ENCODE results near the gene CALHM3. TPM values are rescaled to one million over a fixed set of nuclear protein-coding genes. Genes with fewer than 3 reads are reported as not detected.

CALHM3 gene
- total RNA-seq, 1 experiment from 2014 or later = not detected

- DNase-seq (ENCODE audit: low spot score) = no peak
- in situ Hi-C loops (cut with HindIII; ENCODE audit: low sequenced_read_pairs) = no loop called here
Observed at GRCh38 chr10:103480521-103480920, 1.5 kb upstream of the CALHM3 start.

DNA sequence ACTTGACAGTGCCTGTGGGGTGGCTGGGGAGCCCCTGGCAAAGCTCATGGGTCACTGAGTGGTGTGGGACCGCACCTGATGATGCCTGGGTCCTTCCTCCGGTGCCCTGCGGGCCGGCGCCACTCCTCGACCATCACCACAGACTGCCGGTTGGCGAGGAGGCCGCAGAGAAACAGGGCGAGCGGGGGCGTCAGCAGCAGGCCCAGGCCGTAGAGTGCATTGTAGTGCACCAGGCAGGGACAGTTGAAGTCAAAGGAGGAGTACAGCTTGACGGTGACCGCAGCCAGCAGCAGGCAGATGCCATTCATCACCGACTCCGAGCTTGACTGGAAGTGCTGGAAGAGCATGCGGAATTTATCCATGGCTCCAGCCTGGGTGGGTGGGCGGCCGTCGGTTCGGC is 369 bp downstream of the CALHM3 start:
- DNase-seq (ENCODE audit: low spot score) = no peak
- in situ Hi-C loops (cut with HindIII; ENCODE audit: low sequenced_read_pairs) = no loop called here

DNA sequence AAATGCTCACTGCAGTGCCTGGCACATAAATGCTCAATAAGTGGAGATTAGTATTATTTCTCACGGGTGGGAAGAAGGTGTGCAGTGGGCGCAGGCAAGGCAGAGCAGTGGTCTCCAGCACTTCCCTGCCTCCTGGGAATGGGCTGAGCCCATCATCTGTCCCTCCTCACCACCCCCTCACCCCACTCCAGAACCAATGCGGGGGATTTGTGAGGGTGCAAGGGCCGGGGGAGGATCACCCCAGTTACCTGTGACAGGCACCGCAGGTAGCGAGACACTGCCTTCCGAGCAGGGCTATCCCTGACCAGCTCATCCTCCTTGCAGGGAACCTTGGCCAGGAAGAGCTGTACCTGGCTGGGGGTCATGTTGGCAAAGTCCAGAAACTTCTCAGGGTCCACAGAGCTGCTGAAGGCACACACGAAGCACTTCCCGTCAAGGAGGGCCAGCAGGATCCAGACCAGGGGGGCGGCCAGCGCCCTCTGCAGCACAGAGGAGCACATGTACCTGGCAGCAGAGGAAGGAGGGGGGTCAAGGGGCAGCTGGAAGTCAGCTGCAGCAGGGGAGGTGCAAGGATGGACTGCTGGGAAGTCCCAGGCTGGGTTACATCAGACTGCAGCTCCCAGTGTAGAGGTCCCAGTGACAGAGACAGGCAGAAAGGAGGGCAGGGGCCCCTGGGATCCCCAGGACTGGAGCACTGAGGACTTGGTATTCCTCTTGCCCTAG is 2.8 kb downstream of the CALHM3 start:
- in situ Hi-C loops (cut with HindIII; ENCODE audit: low sequenced_read_pairs) = no loop called here
- no peak for DNase-seq (ENCODE audit: low spot score)

DNA sequence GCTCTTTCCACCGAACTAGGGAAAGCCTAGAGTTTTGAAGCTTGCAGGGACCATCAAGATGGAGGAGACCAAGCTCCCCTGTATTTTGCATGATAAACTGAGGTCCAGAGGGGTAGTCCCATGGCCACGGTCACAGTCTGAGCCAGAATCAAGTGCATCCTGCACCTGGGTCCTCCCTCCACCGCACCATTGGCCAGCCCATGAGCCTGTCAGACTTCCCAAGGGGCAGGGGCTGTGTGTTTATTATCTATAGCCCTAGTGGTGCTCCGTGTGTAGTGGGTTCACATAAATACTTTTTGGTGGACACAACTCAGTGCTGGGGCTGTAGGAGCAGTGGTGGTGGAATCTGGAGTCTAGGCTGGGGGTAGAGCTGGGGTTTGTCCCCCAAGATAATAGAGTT is 3.6 kb downstream of the CALHM3 start:
- in situ Hi-C loops (cut with HindIII; ENCODE audit: low sequenced_read_pairs) = no loop called here
- DNase-seq (ENCODE audit: low spot score) = no peak

GRCh38 chr10:103474077-103474476 is 5.0 kb downstream of the CALHM3 start:
- DNase-seq (ENCODE audit: low spot score) = no peak
- in situ Hi-C loops (cut with HindIII; ENCODE audit: low sequenced_read_pairs) = no loop called here

DNA sequence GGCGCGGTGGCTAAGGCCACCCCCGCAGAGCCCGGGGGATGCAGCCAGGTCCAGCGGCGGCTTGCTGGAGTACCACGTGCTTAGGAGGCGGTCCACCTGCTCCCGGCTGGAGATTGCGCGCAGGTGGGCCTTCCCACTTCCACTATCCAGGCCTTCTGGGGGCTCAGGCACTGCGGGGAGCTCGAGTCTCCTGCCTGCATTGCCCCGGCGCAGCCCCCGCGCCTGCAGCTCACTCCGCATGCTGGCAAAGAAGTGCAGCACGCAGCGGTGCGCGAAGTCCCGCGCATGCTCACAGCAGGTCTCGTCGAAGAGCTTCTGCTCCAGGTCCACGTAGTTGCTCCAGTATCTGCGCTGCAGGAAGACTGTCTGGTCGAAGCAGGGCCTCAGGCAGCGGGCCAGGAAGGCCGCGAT is 5.8 kb downstream of the CALHM3 start:
- peak; percentile 34 for DNase-seq (ENCODE audit: low spot score)

GRCh38 chr10:103472005-103472404 is 7.0 kb downstream of the CALHM3 start:
- no peak for DNase-seq (ENCODE audit: low spot score)
- in situ Hi-C loops (cut with HindIII; ENCODE audit: low sequenced_read_pairs) = no loop called here

More for the DNA sequence above, 5.8 kb downstream of the CALHM3 start:
- in situ Hi-C loops (cut with HindIII; ENCODE audit: low sequenced_read_pairs) = no loop called here

DNA sequence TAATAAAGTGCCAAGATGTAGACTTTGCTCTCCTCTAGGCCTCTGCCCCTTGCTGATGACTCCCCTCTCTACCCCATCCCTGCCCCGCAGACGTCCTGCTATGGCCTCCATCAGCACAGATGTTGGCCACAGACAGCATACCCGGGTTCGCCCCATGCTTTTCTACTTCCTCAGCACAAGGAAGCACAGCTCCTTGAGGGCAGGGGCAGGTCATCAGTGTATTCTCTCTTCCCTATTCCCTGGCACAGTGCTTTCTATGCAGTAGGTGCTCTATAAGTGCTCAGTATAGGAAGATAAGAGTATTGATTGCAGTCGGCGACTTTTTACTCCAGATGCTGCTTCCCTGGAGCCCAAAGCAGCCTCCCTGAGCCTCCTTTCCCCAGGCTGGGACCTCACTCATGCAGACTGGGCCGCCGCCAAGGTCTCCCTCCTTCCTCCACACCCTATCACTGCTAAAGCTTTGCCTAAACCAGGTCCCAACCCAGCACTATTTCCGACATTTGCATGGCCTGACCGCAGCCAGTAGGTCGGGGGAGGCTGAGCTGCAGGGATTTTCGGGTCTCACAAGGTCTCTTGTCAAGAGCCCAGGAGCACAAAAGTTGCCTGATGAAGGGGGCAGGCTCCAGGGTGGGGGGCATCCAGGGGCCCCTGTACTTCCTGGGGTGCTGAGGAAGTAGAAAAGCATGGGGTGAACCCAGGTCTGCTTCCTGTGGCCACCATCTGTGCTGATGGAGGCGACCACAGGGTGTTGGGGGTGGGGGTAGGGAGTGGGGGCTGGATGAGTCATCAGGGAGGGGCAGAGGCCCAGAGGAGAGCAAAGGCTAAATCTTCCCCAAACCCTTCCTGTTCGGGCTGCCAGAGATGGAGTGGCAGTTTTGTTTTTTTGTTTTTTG is 8.0 kb downstream of the CALHM3 start:
- in situ Hi-C loops (cut with HindIII; ENCODE audit: low sequenced_read_pairs) = no loop called here
- no peak for DNase-seq (ENCODE audit: low spot score)

DNA sequence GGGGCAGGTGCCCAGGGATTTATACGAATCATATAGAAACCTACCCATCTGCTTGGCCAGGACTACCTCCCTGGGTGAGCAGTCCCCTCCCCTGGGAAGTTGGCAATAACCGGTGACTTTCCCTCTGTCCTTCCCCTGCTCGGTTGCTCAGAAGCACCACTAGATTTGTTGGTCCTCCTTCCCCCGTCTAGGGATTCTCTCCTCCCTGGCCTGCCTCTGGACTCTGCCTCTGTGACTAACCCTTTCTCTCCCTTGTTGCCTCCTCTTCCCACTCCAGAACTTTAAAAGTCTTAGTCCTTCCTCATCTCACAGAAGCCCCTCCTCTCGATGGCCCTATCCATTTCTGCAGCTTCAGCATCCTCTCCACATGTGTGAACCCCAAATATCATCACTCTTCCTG is 9.8 kb downstream of the CALHM3 start:
- in situ Hi-C loops (cut with HindIII; ENCODE audit: low sequenced_read_pairs) = no loop called here

GRCh38 chr10:103467406-103467805 is 11.6 kb downstream of the CALHM3 start:
- in situ Hi-C loops (cut with HindIII; ENCODE audit: low sequenced_read_pairs) = no loop called here
- no peak for DNase-seq (ENCODE audit: low spot score)

More for the DNA sequence above, 9.8 kb downstream of the CALHM3 start:
- DNase-seq (ENCODE audit: low spot score) = no peak

DNA sequence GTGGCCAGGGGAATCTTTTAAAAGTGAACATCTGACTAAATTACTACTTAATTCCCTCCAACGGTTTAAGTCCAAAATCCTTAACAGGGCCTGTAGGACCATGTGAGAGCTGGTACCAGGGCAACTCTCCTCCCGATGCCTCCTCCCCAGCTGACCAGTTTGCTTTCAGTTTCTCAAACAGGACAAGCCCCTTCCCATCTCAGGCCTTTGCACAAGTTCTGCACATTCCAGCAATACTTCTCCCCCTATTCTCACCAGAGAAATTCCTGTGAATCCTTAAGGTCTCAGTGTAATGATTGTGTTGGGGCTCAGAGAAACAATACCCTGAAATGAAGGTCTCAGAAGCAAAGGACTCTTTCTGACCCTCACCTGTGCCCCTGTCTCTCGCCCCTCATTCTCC is 12.3 kb downstream of the CALHM3 start:
- DNase-seq (ENCODE audit: low spot score) = no peak
- in situ Hi-C loops (cut with HindIII; ENCODE audit: low sequenced_read_pairs) = no loop called here

DNA sequence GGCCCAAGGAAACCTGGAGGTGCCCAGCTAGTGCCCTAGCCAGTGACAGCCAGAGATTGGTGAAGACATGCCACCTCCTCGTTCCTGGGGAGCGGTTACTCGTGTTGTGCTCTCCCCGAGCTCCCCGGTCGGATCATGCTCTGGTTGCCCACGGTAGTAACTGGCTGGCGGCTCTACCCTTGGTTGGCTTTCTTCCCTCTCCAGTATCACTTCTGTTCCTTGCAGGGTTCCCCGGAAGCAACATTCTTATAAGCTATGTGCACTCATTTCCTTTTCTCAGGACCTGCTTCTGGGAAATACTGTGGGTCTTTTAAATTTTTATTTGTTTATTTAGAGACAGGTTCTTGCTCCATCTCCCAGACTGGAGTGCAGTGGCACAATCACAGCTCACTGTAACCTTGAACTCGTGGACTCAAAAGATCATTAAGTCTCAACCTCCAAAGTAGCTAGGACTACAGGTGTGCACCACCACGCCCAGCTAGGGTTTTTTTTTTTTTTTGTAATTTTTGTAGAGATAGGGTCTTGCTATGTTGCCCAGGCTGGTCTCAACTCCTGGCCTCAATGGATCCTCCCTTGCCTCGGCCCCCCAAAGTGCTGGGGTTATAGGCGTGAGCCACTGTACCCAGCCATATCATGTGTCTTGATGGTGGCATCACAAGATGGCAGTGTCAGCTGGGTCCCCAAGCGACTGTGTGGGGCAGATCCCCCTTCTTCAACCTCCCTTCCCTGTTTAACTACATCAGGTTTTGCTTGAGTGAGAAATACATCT is 13.4 kb downstream of the CALHM3 start:
- in situ Hi-C loops (cut with HindIII; ENCODE audit: low sequenced_read_pairs) = no loop called here
- DNase-seq (ENCODE audit: low spot score) = no peak

GRCh38 chr10:103463499-103463898 is 15.5 kb downstream of the CALHM3 start:
- DNase-seq (ENCODE audit: low spot score) = no peak
- in situ Hi-C loops (cut with HindIII; ENCODE audit: low sequenced_read_pairs) = no loop called here

- no peak for DNase-seq (ENCODE audit: low spot score)
- in situ Hi-C loops (cut with HindIII; ENCODE audit: low sequenced_read_pairs) = no loop called here
Observed at GRCh38 chr10:103459615-103460014, 19.4 kb downstream of the CALHM3 start.

DNA sequence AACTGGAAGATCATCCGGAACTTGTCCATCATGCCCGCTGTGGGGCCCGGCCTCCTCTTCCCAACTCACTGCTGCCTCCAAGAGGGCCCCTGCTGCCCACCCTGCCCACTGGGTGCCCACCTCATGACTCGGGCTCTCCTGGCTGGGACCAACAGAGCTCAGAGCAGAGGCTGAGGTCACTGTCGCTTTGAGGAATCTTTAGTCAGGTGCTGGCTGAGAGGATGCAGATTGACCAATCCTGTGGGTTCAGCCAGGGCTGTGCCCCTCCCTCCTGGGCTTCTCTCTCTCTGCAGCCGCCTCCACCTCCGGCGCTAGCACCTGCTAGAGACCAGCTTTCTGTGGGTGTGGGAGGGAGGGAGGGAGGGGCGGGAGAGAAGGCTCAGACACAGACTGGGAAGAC is 20.3 kb downstream of the CALHM3 start, which contains the start of gene CALHM1:
Gene CALHM1, minus strand, starts transcription at position 181 of the 400 bp plus-strand sequence. Its CDS starts 149 bp downstream, at position 32.
- DNase-seq (ENCODE audit: low spot score) = peak; percentile 84
- in situ Hi-C loops (cut with HindIII; ENCODE audit: low sequenced_read_pairs) = no loop called here

DNA sequence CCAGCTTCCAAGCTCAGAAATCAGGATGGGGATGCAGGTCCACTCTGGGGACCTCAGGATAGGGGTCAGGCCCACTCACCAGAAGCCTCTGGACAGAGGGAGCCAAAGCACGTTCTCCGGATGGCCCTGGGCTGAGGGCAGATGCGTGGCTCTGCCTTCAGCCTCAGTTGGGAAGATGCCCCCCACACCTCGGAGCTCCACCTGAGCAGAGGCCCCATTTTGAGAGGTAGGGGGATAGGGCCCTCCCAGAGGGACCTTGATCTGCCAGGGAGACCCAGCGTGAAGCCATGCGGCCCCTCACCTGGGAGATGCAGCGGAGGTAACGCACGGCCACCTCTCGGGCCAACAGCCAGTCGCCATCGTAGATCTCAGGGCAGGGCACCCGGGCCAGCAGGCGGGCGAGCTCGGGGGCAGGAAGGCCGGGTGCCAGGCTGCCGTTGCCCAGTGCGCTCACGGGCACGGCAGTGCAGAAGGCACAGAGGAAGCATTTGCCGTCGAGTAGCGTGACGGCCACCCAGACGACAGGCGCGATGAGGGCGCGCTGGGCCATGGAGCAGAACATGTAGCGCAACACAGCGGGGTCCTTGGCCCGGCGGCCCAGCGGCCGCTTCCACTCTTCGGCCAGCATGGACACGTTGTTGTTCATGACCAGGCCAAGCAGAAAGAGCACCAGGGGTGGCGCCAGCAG is 21.0 kb downstream of the CALHM3 start:
- no peak for DNase-seq (ENCODE audit: low spot score)
- in situ Hi-C loops (cut with HindIII; ENCODE audit: low sequenced_read_pairs) = no loop called here

DNA sequence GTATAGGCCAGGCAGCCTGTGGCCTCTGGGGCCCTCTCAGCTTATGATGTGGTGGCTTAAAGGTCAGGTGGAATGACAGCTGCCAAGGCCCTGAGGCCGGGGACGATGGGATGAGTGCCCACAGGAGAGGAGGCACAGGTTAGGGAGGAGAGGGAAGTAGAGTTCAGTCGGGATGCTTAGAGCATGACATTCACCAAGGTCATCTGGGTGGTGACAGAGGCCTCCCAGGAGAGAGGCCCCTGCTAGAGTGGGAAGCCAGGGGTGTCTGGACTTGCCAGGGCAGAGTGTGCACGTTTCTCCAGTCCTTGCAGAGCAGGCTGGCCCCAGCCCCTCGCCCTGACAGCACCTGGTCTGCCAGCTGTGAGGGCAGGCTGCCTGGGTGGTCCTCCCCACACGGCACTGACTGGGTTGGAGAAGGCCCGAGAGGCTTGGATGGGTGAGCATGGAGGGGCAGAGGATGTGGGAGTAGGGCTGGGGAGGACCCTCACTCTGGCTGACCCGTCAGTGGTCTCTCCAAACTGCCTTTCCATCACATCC is 21.8 kb downstream of the CALHM3 start:
- in situ Hi-C loops (cut with HindIII; ENCODE audit: low sequenced_read_pairs) = no loop called here
- no peak for DNase-seq (ENCODE audit: low spot score)

DNA sequence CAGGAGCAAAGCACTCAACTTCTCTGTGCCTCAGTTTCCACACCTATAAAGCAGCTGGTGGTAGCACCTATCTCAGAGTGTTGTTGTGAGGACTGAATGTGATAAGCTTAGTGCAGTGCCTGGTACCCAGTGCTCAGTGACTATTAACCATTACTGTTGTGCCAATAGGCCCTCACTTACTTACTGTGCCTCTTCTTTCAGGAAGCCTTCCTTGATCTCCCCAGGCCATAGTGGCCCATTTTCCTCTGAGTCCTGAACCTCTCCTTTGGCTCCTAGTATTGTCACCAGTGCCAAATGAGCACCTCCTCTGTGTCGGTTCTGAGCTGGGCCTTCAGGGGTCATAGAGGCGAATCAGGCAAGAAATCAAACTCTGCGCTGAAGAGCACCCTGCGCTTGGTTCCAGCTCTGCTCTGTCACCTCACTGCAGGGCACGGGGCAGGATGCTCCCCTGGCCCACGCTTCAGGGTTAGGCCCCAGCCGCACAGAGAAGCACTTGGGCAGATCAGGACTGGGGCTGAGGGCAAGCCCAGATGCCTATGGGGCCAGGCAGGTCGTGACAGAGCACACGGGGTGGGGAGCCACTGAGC is 22.9 kb downstream of the CALHM3 start:
- in situ Hi-C loops (cut with HindIII; ENCODE audit: low sequenced_read_pairs) = no loop called here
- no peak for DNase-seq (ENCODE audit: low spot score)

All from G401 (cell line).